GM23338 (cell line): ENCODE results near the gene SMC5. TPM values are rescaled to one million over a fixed set of nuclear protein-coding genes. Genes with fewer than 3 reads are reported as not detected.

ENCODE experiments used
- ATAC-seq: fragments of 200-7000 bp; cut with Tn5 transposase; 3 replicates; pipeline ENCODE4 v1.9.1; 2020
- DNase-seq: peaks from one replicate; pipeline ENCODE4 v3.0.0-alpha.2; 2015; ENCODE audit warnings: low spot score
- H2AFZ ChIP-seq: fragments of 200-600 bp; sonication (generic); 2 replicates; pipeline ENCODE4 v1.8.0; 2016; ENCODE audit warnings: antibody characterized with exemption, mild to moderate bottlenecking, moderate library complexity
- H3F3A ChIP-seq: fragments of 200-600 bp; sonication (generic); replicated peaks from 2 replicates; pipeline ENCODE4 v1.8.0; 2017; ENCODE audit warnings: antibody characterized with exemption, mixed run types, low read depth
- H3K27ac ChIP-seq: fragments of 200-600 bp; sonication (generic); 2 replicates; pipeline ENCODE4 v1.6.1; 2016; ENCODE audit warnings: low read depth
- H3K27me3 ChIP-seq: fragments of 200-600 bp; sonication (generic); 2 replicates; pipeline ENCODE4 v1.8.0; 2016; ENCODE audit warnings: mild to moderate bottlenecking, mixed run types, moderate library complexity; ENCODE audit not compliant: insufficient read depth
- H3K36me3 ChIP-seq: fragments of 200-600 bp; sonication (generic); 2 replicates; pipeline ENCODE4 v1.8.0; 2016; ENCODE audit warnings: mild to moderate bottlenecking; ENCODE audit not compliant: insufficient read depth
- H3K4me1 ChIP-seq: fragments of 200-600 bp; sonication (generic); 2 replicates; pipeline ENCODE4 v1.8.0; 2016; ENCODE audit warnings: mild to moderate bottlenecking, moderate library complexity; ENCODE audit not compliant: insufficient read depth
- H3K4me2 ChIP-seq: fragments of 200-600 bp; sonication (generic); 2 replicates; pipeline ENCODE4 v1.7.1; 2017; ENCODE audit warnings: mixed run types
- H3K4me3 ChIP-seq: fragments of 200-600 bp; sonication (generic); 2 replicates; pipeline ENCODE4 v1.6.1; 2016; ENCODE audit warnings: mixed run types
- H3K79me2 ChIP-seq: fragments of 200-600 bp; sonication (generic); replicated peaks from 2 replicates; pipeline ENCODE4 v1.8.0; 2017; ENCODE audit warnings: mild to moderate bottlenecking; ENCODE audit not compliant: insufficient read depth
- H3K9me2 ChIP-seq: fragments of 200-600 bp; sonication (generic); 2 replicates; pipeline ENCODE4 v1.8.0; 2017; ENCODE audit not compliant: insufficient read depth
- H4K20me1 ChIP-seq: fragments of 200-600 bp; sonication (generic); replicated peaks from 2 replicates; pipeline ENCODE4 v1.8.0; 2017; ENCODE audit warnings: mild to moderate bottlenecking; ENCODE audit not compliant: insufficient read depth
- H3K27ac Mint-ChIP-seq: 2 replicates; pipeline ENCODE4 v1.8.0; 2020; ENCODE audit warnings: inconsistent platforms, mild to moderate bottlenecking, moderate library complexity, mixed read lengths
- H3K27me3 Mint-ChIP-seq: 3 replicates; pipeline ENCODE4 v1.8.0; 2022; ENCODE audit warnings: low read depth, mild to moderate bottlenecking, moderate library complexity, mixed read lengths, inconsistent platforms; ENCODE audit not compliant: insufficient read depth, poor library complexity
- H3K36me3 Mint-ChIP-seq: 3 replicates; pipeline ENCODE4 v1.8.0; 2021; ENCODE audit warnings: low read depth, mild to moderate bottlenecking, inconsistent platforms, moderate library complexity, mixed read lengths
- H3K4me1 Mint-ChIP-seq: 3 replicates; pipeline ENCODE4 v1.8.0; 2020; ENCODE audit warnings: mild to moderate bottlenecking, inconsistent platforms, mixed read lengths
- H3K4me3 Mint-ChIP-seq: 3 replicates; pipeline ENCODE4 v1.8.0; 2021; ENCODE audit warnings: moderate library complexity, mild to moderate bottlenecking, inconsistent platforms, mixed read lengths
- H3K9me3 Mint-ChIP-seq: 3 replicates; pipeline ENCODE4 v1.8.0; 2020; ENCODE audit warnings: moderate library complexity, mild to moderate bottlenecking, inconsistent platforms, mixed read lengths
- CREB1 ChIP-seq: fragments of 250-450 bp; sonication (Bioruptor Pico); IDR thresholded peaks from 2 replicates; pipeline ENCODE4 v1.5.0; 2020; ENCODE audit warnings: low read depth, mild to moderate bottlenecking, moderate library complexity
- CTCF ChIP-seq, 2 experiments: fragments of 200-600 bp in 1 of 2; sonication (generic) in 1 of 2; conservative IDR thresholded peaks; 2 replicates each; pipeline versions ENCODE4 v1.5.1 to v1.6.1; 2016 to 2017; ENCODE audit warnings: antibody characterized with exemption in 2 of 2, low read depth in 2 of 2, mild to moderate bottlenecking in 2 of 2, moderate library complexity in 1 of 2
- EZH2 ChIP-seq: fragments of 200-600 bp; sonication (generic); IDR thresholded peaks from one replicate; pipeline ENCODE4 v1.8.0; 2017; ENCODE audit warnings: antibody characterized with exemption, mild to moderate bottlenecking, low read depth; ENCODE audit not compliant: unreplicated experiment
- EZH2phosphoT487 ChIP-seq: fragments of 200-600 bp; sonication (generic); IDR thresholded peaks from one replicate; pipeline ENCODE4 v1.8.1; 2018; ENCODE audit warnings: antibody characterized with exemption; ENCODE audit not compliant: unreplicated experiment
- JUNB ChIP-seq: IDR thresholded peaks from one replicate; pipeline ENCODE4 v1.6.1; 2016; ENCODE audit warnings: antibody characterized with exemption; ENCODE audit not compliant: unreplicated experiment
- NANOG ChIP-seq: IDR thresholded peaks from 2 replicates; pipeline ENCODE4 v1.6.1; 2016; ENCODE audit warnings: antibody characterized with exemption, borderline replicate concordance
- POLR2AphosphoS5 ChIP-seq: IDR thresholded peaks from 2 replicates; pipeline ENCODE4 v1.6.1; 2016; ENCODE audit warnings: antibody characterized with exemption, low read depth
- REST ChIP-seq: IDR thresholded peaks from one replicate; pipeline ENCODE4 v1.6.1; 2018; ENCODE audit warnings: antibody characterized with exemption; ENCODE audit not compliant: unreplicated experiment
- STAT1 ChIP-seq: IDR thresholded peaks from one replicate; pipeline ENCODE4 v1.6.1; 2016; ENCODE audit warnings: antibody characterized with exemption; ENCODE audit not compliant: unreplicated experiment
- ZNF114 ChIP-seq: fragments of 250-450 bp; sonication (Bioruptor Pico); IDR thresholded peaks from 2 replicates; pipeline ENCODE4 v1.5.0; 2020; ENCODE audit warnings: mild to moderate bottlenecking, moderate library complexity
- ZNF331 ChIP-seq: fragments of 250-450 bp; sonication (Bioruptor Pico); IDR thresholded peaks from 2 replicates; pipeline ENCODE4 v1.5.0; 2020; ENCODE audit warnings: low read depth, mild to moderate bottlenecking, moderate library complexity
- polyA plus RNA-seq: library from polyadenylated mRNA; unstranded; fragments of >200 nt; fragmentation: Nextera tagmentation; extraction: Ambion mirVana; gene quantifications from 2 replicates; pipeline ENCODE4 v1.2.1, GENCODE V29; 2016
- total RNA-seq: library from RNA; depleted of rRNA; stranded (reverse); fragments of >200 nt; shearing (Covaris generic); gene quantifications from 2 replicates; pipeline ENCODE4 v1.2.3, GENCODE V29; 2014
- TF ChIP-seq, protein P1 (sequence below): fragments of 250-450 bp; sonication (Bioruptor Pico); IDR thresholded peaks from 2 replicates; pipeline ENCODE4 v1.5.0; 2020; ENCODE audit warnings: mild to moderate bottlenecking, moderate library complexity
- TF ChIP-seq, protein P2 (sequence below): IDR thresholded peaks from 2 replicates; pipeline ENCODE4 v1.6.1; 2016; ENCODE audit warnings: antibody characterized with exemption

SMC5 gene
- total and polyA plus RNA-seq, 2 experiments from 2014 or later, result 27.9 to 29.0 TPM

- Mint-ChIP-seq H3K9me3 (peaks cover 3% of the 10 kb centered on the region; the same call in 1 of the 3 replicates), H3K36me3 (no peaks in the 10 kb centered on the region), H3K4me1 (no peaks in the 10 kb centered on the region), H3K27me3 (no peaks in the 10 kb centered on the region), H3K27ac (no peak overlapping the region), H3K4me3 (no peak overlapping the region)
- no peak overlapping the region for H3K4me2 ChIP-seq
- no peaks in the 10 kb centered on the region for H3F3A ChIP-seq
- TF ChIP-seq EZH2 (no peak), JUNB (no peak), POLR2AphosphoS5 (no peak), NANOG (no peak), ZNF114 (CRISPR knock-in tag) (no peak), CREB1 (no peak), STAT1 (no peak), CTCF (conservative IDR thresholded peaks at IDR 0.05; ENCODE audit: low read depth in 2 of 2) (no peak), REST (no peak), EZH2phosphoT487 (no peak), ZNF331 (CRISPR knock-in tag) (no peak)
- TF ChIP-seq, protein P1, sequence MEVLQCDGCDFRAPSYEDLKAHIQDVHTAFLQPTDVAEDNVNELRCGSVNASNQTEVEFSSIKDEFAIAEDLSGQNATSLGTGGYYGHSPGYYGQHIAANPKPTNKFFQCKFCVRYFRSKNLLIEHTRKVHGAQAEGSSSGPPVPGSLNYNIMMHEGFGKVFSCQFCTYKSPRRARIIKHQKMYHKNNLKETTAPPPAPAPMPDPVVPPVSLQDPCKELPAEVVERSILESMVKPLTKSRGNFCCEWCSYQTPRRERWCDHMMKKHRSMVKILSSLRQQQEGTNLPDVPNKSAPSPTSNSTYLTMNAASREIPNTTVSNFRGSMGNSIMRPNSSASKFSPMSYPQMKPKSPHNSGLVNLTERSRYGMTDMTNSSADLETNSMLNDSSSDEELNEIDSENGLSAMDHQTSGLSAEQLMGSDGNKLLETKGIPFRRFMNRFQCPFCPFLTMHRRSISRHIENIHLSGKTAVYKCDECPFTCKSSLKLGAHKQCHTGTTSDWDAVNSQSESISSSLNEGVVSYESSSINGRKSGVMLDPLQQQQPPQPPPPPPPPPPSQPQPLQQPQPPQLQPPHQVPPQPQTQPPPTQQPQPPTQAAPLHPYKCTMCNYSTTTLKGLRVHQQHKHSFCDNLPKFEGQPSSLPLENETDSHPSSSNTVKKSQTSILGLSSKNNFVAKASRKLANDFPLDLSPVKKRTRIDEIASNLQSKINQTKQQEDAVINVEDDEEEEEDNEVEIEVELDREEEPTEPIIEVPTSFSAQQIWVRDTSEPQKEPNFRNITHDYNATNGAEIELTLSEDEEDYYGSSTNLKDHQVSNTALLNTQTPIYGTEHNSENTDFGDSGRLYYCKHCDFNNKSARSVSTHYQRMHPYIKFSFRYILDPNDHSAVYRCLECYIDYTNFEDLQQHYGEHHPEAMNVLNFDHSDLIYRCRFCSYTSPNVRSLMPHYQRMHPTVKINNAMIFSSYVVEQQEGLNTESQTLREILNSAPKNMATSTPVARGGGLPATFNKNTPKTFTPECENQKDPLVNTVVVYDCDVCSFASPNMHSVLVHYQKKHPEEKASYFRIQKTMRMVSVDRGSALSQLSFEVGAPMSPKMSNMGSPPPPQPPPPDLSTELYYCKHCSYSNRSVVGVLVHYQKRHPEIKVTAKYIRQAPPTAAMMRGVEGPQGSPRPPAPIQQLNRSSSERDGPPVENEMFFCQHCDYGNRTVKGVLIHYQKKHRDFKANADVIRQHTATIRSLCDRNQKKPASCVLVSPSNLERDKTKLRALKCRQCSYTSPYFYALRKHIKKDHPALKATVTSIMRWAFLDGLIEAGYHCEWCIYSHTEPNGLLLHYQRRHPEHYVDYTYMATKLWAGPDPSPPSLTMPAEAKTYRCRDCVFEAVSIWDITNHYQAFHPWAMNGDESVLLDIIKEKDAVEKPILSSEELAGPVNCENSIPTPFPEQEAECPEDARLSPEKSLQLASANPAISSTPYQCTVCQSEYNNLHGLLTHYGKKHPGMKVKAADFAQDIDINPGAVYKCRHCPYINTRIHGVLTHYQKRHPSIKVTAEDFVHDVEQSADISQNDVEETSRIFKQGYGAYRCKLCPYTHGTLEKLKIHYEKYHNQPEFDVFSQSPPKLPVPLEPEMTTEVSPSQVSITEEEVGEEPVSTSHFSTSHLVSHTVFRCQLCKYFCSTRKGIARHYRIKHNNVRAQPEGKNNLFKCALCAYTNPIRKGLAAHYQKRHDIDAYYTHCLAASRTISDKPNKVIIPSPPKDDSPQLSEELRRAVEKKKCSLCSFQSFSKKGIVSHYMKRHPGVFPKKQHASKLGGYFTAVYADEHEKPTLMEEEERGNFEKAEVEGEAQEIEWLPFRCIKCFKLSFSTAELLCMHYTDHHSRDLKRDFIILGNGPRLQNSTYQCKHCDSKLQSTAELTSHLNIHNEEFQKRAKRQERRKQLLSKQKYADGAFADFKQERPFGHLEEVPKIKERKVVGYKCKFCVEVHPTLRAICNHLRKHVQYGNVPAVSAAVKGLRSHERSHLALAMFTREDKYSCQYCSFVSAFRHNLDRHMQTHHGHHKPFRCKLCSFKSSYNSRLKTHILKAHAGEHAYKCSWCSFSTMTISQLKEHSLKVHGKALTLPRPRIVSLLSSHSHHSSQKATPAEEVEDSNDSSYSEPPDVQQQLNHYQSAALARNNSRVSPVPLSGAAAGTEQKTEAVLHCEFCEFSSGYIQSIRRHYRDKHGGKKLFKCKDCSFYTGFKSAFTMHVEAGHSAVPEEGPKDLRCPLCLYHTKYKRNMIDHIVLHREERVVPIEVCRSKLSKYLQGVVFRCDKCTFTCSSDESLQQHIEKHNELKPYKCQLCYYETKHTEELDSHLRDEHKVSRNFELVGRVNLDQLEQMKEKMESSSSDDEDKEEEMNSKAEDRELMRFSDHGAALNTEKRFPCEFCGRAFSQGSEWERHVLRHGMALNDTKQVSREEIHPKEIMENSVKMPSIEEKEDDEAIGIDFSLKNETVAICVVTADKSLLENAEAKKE, result no peak
- TF ChIP-seq, protein P2, sequence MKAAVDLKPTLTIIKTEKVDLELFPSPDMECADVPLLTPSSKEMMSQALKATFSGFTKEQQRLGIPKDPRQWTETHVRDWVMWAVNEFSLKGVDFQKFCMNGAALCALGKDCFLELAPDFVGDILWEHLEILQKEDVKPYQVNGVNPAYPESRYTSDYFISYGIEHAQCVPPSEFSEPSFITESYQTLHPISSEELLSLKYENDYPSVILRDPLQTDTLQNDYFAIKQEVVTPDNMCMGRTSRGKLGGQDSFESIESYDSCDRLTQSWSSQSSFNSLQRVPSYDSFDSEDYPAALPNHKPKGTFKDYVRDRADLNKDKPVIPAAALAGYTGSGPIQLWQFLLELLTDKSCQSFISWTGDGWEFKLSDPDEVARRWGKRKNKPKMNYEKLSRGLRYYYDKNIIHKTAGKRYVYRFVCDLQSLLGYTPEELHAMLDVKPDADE, result no peak
- no peaks in the 10 kb centered on the region for H3K27me3 ChIP-seq
- no peak for ATAC-seq
- H3K36me3 ChIP-seq, result no peaks in the 10 kb centered on the region
- H4K20me1 ChIP-seq, result no peaks in the 10 kb centered on the region
- no peak overlapping the region for H2AFZ ChIP-seq
- no peaks in the 10 kb centered on the region for H3K79me2 ChIP-seq
- H3K4me3 ChIP-seq, result no peak overlapping the region
- H3K4me1 ChIP-seq, result no peaks in the 10 kb centered on the region
- no peaks in the 10 kb centered on the region for H3K9me2 ChIP-seq
- no peak overlapping the region for H3K27ac ChIP-seq
- DNase-seq, result no peak
These were observed 8.6 kb upstream of the SMC5 start for GRCh38 chr9:70250221-70250620.
